Measurements from ENCODE around the gene CNNM2. TPM values are rescaled to one million over a fixed set of nuclear protein-coding genes. Genes with fewer than 3 reads are reported as not detected.
"Not testable (repeated sequence)": the region's sequence is repeated elsewhere in the genome, so short reads cannot be mapped to it uniquely, and the experiment has no call there.

Gene CNNM2
- total and polyA plus RNA-seq, 2 donors: 5.5 to 9.0 TPM

DNA sequence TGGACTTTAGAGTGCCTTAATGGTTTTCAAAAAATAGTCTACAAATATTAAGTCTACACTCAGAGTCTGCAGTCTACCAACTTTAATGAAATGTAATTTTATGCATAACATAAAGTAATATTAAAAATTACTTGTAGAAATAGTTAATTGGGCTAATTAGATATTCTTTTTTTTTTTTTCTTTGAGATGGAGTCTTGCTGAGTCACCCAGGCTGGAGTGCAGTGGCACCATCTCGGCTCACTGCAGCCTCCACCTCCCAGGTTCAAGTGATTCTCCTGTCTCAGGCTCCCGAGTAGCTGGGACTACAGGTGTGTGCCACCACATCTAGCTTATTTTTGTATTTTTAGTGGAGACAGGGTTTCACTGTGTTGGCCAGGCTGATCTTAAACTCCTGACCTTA is 46.0 kb downstream of the CNNM2 start:
- not testable (repeated sequence) for H3K4me3 ChIP-seq (ENCODE audit: low read depth, low read length); H3K36me3 ChIP-seq (ENCODE audit: insufficient read depth); DNase-seq (ENCODE audit: extremely low spot score); H3K4me1 ChIP-seq (ENCODE audit: insufficient read depth); H3K27ac ChIP-seq (ENCODE audit: low read depth)
- 98% methylated on average over 2 of the region's 2 CpGs for WGBS

DNA sequence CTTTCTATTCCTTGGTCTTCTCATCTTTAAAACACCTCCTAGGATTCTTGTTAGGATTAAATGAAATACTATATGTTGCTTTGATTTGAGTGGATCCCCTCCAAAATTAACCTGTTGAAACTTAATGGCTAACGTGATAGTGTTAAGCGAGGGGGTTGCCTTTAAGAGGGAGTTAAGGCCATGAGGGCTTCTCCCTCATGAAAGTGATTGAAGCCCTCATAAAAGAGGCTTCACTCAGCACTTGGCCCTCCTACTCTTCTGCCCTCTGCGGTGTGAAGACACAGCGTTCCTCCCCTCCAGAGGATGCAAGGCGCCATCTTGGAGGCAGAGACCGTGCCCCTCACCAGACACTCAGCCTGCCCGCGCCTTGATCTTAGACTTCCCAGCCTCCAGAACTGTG is 46.6 kb downstream of the CNNM2 start:
- H3K27ac ChIP-seq (ENCODE audit: low read depth): no peak overlapping the region
- no peaks in the 10 kb centered on the region for H3K36me3 ChIP-seq (ENCODE audit: insufficient read depth)
- H3K4me3 ChIP-seq (ENCODE audit: low read depth, low read length): no peak overlapping the region
- 86% methylated on average over 8 of the region's 8 CpGs for WGBS
- DNase-seq (ENCODE audit: extremely low spot score): no peak
- no peaks in the 10 kb centered on the region for H3K4me1 ChIP-seq (ENCODE audit: insufficient read depth)

DNA sequence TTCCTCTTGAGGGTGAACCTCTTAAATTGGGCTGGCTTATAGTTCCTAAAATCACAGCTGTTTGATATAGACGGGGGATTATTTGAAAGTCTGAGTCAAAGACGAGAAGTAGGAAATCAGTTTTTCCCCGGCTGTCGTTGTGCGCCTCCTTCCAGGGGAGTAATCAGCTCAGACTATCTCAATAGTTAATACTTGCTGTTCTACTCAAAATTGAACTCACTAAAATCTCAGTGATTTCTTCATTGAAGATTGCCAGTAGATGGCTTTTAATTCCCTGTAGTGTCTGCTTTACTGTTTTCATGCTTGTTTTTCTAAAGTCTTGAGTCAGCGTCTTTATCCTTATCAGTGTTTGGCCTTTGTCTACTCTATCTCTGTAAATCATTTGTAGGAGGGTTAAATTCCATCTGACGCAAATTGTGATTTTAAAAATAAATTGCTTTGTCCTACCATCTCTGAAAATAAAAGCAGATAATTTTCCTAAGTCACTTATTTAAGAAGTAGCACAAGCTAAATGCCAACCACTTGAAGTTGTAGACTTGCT is 47.3 kb downstream of the CNNM2 start:
- DNase-seq (ENCODE audit: extremely low spot score): no peak
- no peaks in the 10 kb centered on the region for H3K36me3 ChIP-seq (ENCODE audit: insufficient read depth)
- H3K4me1 ChIP-seq (ENCODE audit: insufficient read depth): no peaks in the 10 kb centered on the region
- WGBS: 53% methylated on average over 7 of the region's 7 CpGs
- H3K27ac ChIP-seq (ENCODE audit: low read depth): no peak overlapping the region
- H3K4me3 ChIP-seq (ENCODE audit: low read depth, low read length): no peak overlapping the region

DNA sequence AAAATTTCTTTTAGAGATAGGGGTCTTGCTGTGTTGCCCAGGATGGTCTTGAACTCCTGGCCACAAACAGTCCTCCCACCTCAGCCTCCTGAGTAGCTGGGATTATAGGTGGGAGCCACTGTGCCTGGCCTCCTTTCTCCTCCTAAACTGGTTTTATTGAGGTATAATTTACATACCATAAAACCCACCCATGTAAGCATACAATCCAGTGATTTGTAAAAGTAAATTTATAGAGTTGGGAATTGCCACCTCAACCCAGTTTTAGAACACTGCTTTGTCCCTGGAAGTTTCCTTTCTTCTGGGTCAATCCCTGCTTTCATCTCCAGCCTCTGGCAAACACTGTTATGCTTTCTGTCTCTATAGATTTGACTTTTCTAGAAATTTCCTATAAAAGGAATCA is 49.0 kb downstream of the CNNM2 start:
- no peak for DNase-seq (ENCODE audit: extremely low spot score)
- Histone ChIP-seq H3K4me1 (ENCODE audit: insufficient read depth) (no peaks in the 10 kb centered on the region), H3K4me3 (ENCODE audit: low read depth, low read length) (no peak overlapping the region), H3K27ac (ENCODE audit: low read depth) (no peak overlapping the region), H3K36me3 (ENCODE audit: insufficient read depth) (no peaks in the 10 kb centered on the region)

DNA sequence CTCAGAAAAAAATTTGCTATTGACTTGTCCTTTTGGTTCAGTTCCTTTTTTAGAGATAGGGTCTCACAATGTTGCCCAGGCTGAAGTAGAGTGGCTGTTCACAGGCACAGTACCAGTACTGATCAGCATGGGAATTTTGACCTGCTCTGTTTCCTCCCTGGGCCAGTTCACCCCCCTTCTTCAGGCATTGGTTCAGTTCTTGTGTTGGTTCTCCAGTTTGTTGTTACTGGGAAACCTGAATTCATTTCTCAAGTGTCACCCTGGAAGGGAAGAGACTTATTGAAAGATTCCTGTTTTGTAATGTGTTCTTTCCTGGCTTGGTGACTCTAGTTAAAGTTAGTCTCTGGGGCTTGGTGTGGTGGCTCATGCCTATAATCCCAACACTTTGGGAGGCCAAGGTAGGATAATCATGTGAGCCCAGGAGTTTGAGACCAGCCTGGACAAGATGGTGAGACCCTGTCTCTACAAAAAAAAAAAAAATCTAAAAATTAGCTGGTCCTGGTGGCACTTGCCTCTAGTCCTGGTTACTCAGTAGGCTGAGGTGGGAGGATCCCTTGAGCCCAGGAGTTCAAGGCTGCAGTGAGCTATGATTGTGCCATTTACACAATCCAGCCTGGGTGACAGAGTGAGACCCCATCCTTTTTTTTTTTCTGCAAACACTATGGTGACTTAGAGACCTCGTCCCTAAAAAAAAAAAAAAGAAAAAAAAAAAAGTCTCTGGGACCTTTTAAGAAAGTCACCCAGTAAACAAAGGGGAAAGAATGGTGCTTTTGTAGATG is 52.7 kb downstream of the CNNM2 start:
- Histone ChIP-seq H3K4me3 (ENCODE audit: low read depth, low read length) (no peak overlapping the region), H3K36me3 (ENCODE audit: insufficient read depth) (no peaks in the 10 kb centered on the region), H3K27ac (ENCODE audit: low read depth) (no peak overlapping the region), H3K4me1 (ENCODE audit: insufficient read depth) (peaks cover 3% of the 10 kb centered on the region)
- no peak for DNase-seq (ENCODE audit: extremely low spot score)
- 90% methylated on average over 1 of the region's 1 CpG for WGBS

DNA sequence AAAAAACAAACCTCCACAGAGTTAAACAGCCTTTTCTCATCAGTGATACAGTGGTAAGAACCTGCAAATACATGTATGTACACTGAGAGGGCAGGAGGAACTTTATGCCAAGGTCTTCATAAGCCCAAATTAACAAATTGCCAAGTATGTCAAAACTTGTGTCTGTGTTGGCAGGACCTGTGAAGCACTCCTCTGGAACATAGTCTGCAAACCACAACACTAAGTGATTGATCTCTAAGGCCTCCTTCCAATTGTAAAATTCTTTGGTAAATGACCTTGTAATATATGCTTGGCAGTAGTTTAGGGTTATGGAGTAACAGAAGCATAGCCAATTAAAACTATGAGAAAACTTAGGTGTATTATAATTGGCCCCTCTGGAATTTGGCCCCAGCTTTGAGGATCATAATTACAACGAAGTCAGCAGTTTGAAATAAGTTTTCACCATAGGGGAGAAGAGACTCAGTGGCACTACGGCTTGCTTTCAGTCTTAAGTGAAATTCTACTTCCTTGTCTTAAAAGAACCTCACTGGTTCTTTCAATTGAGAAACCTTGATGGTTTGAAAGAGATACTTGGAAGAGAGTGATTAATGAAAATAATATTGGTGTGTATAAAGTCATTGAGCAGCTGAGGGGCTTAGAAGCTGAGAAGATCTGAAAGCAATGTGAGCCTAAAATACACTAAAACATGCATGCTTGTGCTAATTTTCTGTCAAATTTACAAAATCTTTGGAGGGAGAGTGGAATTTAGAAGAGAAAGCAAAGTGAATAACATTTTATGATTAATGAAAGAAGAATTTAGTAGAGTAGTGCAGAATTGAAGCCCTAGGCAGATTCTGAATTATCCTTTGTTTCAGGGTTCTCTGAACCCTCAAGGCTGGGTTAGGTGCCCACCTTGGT is 57.6 kb downstream of the CNNM2 start:
- H3K4me3 ChIP-seq (ENCODE audit: low read depth, low read length): no peak overlapping the region
- DNase-seq (ENCODE audit: extremely low spot score): no peak
- H3K27ac ChIP-seq (ENCODE audit: low read depth): no peak overlapping the region
- no peaks in the 10 kb centered on the region for H3K36me3 ChIP-seq (ENCODE audit: insufficient read depth)
- peaks cover 3% of the 10 kb centered on the region for H3K4me1 ChIP-seq (ENCODE audit: insufficient read depth)
- WGBS: 74% methylated on average over 2 of the region's 2 CpGs

DNA sequence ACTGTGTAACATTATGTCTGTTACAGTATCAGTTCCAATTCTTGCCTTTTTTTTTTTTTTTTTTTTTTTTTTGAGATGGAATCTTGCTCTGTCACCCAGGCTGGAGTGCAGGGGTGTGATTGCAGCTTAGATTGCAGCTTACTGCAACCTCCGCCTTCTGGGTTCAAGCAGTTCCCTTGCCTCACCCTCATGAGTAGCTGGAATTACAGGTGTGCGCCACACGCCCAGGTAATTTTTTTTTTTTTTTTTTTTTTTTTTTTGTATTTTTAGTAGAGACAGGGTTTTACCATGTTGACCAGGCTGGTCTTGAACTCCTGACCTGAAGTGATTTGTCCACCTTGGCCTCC is 58.3 kb downstream of the CNNM2 start:
- WGBS: 90% methylated on average over 3 of the region's 3 CpGs
- not testable (repeated sequence) for DNase-seq (ENCODE audit: extremely low spot score)

DNA sequence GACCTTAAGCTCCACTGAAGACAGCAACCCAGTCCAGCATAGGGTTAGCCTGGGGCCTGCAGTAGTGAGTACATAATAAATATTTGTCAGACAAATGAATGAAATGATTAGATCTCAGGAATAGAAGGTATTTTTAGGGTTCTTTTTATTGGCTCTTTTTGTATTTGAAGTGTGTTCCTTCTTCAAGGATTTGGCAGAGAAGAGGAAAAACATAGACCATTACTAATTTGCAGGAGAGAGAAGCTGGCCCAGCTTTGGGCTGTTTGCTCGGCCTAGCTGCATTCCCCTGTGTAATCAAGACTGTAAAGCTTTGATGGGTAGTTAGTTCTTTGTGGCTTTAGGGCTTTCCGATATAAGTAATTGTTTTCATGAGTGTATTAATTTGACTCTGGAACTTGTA is 64.2 kb downstream of the CNNM2 start:
- WGBS: 69% methylated on average over 2 of the region's 2 CpGs

More for the DNA sequence above, 58.3 kb downstream of the CNNM2 start:
- not testable (repeated sequence) for H3K4me3 ChIP-seq (ENCODE audit: low read depth, low read length); H3K4me1 ChIP-seq (ENCODE audit: insufficient read depth); H3K36me3 ChIP-seq (ENCODE audit: insufficient read depth); H3K27ac ChIP-seq (ENCODE audit: low read depth)

DNA sequence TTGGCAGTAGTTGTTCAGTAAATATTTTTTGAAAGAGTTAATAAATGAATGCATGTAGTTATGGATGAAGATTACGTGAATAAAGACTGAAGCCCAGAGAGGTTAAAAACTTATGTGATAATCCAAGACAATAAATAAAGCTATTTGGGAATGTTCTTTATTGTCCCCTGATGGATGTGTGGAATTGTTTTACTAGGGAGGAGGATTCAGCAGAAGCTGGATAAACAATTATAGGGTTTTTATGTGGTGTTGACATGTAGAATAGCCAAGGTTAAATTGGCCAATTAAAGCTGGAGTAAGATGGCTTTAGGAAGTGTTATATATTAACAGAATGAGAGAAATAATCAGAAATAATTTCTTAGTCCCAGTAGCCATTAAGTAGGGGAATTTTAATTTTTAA is 66.0 kb downstream of the CNNM2 start:
- WGBS: 90% methylated on average over 1 of the region's 1 CpG
- Histone ChIP-seq H3K4me3 (ENCODE audit: low read depth, low read length) (no peak overlapping the region), H3K36me3 (ENCODE audit: insufficient read depth) (no peaks in the 10 kb centered on the region), H3K27ac (ENCODE audit: low read depth) (no peak overlapping the region), H3K4me1 (ENCODE audit: insufficient read depth) (no peaks in the 10 kb centered on the region)
- DNase-seq (ENCODE audit: extremely low spot score): no peak

More for the DNA sequence above, 64.2 kb downstream of the CNNM2 start:
- Histone ChIP-seq H3K36me3 (ENCODE audit: insufficient read depth) (no peaks in the 10 kb centered on the region), H3K4me1 (ENCODE audit: insufficient read depth) (no peaks in the 10 kb centered on the region), H3K4me3 (ENCODE audit: low read depth, low read length) (no peak overlapping the region), H3K27ac (ENCODE audit: low read depth) (no peak overlapping the region)
- no peak for DNase-seq (ENCODE audit: extremely low spot score)

DNA sequence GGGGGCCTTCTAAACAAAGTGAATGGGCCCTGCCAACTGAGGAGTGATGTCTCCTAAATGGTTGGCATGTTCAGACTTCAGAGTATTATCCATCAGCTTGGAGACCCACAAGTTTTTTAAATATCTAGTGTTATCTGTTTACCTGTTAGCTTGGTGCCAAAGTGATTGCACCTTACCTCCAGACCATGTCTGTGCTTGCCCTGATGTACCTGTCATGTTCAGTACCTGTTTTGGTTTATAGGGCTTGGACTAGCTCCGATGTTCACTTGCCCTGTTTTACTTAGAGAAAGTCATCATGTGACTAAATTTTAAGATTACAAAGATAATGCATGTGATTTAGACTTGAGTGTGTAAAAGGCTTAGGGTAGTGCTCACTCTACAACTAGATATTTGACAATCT is 67.7 kb downstream of the CNNM2 start:
- H3K27ac ChIP-seq (ENCODE audit: low read depth): no peak overlapping the region
- DNase-seq (ENCODE audit: extremely low spot score): no peak
- no peaks in the 10 kb centered on the region for H3K36me3 ChIP-seq (ENCODE audit: insufficient read depth)
- 77% methylated on average over 1 of the region's 1 CpG for WGBS
- no peak overlapping the region for H3K4me3 ChIP-seq (ENCODE audit: low read depth, low read length)
- no peaks in the 10 kb centered on the region for H3K4me1 ChIP-seq (ENCODE audit: insufficient read depth)

DNA sequence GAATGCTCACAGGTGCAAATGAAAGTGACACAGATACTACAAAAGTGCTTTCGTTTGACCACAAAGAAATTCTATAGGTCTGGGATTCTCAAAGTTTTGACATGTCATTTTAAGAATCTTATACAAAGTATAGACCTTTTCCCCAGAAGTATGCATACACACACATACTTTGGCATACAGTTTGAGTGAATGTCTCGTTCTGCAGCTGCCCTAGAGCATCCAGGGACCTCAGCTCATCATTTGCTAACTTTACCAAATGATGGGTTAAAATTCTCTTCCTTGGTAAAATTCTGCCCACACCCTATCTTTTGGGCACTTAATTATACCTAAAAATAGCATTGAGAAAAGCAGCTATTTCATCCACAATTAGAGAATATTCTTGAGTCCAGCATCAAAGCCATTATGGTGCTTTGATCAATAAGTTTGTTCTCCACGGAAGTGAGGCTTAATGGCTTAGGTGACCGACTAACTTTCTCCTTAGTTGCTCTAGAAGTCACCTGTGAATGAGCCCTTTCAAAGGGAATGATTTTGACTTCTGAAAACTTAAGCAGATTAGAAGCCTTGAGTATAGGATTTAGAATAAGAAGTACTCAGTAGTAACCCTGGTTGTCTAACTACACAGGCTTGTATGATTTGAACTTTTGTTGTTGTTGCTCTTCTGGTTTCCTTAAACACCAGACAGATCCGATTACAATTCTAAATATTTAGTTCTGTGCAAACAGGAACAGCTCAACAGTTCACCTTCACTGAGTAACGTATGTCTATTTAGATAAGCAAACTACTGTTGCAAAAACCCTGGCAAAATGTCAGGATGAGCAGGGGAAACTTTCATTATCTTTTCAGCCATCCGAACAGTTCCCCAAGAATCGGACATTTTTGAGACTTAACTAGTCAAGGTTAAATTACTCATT is 70.6 kb downstream of the CNNM2 start:
- H3K4me3 ChIP-seq (ENCODE audit: low read depth, low read length): no peak overlapping the region
- H3K27ac ChIP-seq (ENCODE audit: low read depth): no peak overlapping the region
- no peaks in the 10 kb centered on the region for H3K4me1 ChIP-seq (ENCODE audit: insufficient read depth)
- WGBS: 44% methylated on average over 8 of the region's 8 CpGs
- DNase-seq (ENCODE audit: extremely low spot score): no peak
- no peaks in the 10 kb centered on the region for H3K36me3 ChIP-seq (ENCODE audit: insufficient read depth)

DNA sequence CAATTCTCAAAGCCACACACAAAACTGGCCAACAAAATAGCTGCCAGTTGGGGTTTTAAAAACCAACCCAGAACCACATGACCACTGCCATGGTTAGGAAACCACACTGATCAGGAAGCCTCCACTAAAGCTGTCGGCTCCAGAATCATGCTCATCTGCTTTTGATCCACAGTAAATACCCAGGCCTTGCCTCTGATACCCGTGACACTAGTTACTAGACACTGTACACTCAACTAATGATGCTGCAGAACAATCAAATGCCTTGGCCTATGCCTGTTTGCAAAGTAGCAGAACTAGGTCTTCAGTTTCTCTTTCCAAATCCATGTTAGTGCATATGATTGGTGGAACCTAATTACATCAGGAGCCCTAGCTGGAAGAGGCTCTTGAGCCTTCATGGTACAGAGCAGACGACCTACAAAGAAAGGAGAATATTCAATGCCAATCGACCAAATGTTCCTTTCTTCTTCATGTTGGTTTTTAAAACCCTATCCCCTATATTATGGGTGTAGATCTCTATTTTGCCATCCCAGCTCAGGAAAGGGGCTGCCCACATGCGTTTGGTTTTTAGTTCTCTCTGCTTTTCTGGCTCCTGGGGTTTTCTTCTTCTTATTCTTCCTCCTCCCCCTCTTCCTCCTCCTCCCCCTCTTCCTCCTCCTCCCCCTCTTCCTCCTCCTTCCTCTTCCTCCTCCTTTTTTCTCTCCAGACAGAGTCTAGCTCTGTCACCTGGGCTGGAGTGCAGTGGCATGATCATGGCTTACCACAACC is 76.6 kb downstream of the CNNM2 start:
- no peak overlapping the region for H3K4me3 ChIP-seq (ENCODE audit: low read depth, low read length)
- H3K27ac ChIP-seq (ENCODE audit: low read depth): no peak overlapping the region
- WGBS: 89% methylated on average over 5 of the region's 5 CpGs
- no peaks in the 10 kb centered on the region for H3K36me3 ChIP-seq (ENCODE audit: insufficient read depth)
- no peaks in the 10 kb centered on the region for H3K4me1 ChIP-seq (ENCODE audit: insufficient read depth)
- no peak for DNase-seq (ENCODE audit: extremely low spot score)

DNA sequence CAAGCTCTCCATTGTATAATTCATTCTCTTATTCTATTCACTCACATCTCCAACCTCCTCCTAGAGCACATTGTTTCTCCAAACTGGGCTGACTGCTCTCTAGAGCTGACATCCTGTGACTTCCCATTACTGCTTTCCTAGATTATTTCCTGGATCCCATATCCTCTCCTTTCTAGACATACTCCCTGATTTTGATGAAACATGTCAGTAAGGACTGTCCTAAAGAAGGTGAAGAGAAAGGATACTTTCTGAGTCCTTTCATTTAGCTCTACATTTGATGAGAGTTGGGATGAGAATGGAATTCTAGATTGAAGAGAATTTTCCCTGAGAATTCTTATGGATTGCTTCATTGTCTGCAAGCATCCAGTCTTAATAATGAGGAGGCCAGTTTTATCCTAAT is 78.8 kb downstream of the CNNM2 start:
- Histone ChIP-seq H3K4me3 (ENCODE audit: low read depth, low read length) (no peak overlapping the region), H3K36me3 (ENCODE audit: insufficient read depth) (no peaks in the 10 kb centered on the region), H3K27ac (ENCODE audit: low read depth) (no peak overlapping the region), H3K4me1 (ENCODE audit: insufficient read depth) (no peaks in the 10 kb centered on the region)
- no peak for DNase-seq (ENCODE audit: extremely low spot score)

All from urinary bladder (tissue), 4 donors.